Measurements from ENCODE around the gene FOXD4L1.
"Not testable (repeated sequence)": the region's sequence is repeated elsewhere in the genome, so short reads cannot be mapped to it uniquely, and the experiment has no call there.

The FOXD4L1 gene

GRCh38 chr2:113527350-113528045, 29.0 kb downstream of the FOXD4L1 start:
- not testable (repeated sequence) for DNase-seq

DNA sequence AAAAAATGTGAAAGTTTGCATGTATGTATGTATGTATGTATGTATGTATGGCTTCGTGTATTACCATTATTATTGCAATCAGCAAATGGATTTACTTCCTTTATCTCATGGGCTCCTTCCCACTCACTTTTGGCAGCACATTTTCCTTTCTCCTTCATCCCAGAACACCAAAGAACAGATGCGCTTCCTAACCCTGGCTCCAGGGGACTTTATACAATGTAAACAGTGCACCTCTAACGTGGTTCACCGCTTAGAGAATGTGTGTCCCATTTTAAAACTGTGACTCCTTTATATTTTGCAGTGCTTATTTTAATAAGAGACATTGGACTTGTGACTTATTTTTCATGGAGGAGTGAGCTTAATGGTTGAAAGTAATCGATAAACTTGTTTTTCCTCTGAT, 29.7 kb downstream of the FOXD4L1 start:
- not testable (repeated sequence) for DNase-seq

GRCh38 chr2:113528904-113529303, 30.4 kb downstream of the FOXD4L1 start:
- not testable (repeated sequence) for DNase-seq

DNA sequence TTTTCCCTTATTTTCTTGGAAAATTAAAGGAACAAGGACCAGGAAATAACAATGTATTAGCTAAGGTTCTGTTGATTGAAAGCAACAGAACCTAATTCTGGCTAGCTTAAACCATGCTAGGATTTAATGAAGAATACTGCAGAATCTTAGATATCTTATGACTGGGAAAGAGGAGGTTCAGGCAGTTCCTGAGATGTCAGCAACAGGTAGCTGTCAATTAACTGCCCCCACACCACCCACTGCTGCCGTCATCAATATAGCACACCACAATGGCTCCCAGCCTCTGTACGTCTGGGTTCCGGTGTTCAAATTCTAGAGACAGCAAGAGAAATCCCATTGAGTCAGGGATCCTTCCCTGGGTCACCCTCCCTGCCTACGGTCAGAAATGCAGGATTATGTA, 34.5 kb downstream of the FOXD4L1 start:
- DNase-seq: not testable (repeated sequence)

DNA sequence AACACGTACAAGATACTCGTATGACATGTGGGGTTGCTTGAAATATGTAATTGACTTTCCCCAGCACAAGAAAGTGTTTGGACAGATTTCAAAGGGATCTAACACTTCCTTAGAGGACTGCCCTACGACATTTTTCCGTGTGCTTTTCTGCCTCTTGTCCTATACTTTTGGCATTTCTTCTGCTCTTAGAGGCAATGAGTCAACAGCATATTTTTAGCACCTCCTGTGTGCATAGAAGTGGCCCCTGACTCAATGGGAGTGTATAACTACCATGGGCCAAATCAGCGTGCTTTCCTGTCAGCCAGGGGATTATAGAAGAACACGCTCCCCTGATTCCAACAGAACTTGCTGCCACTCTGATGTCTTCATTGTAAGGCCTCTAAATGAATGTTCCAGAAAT, 38.1 kb downstream of the FOXD4L1 start:
- not testable (repeated sequence) for DNase-seq

DNA sequence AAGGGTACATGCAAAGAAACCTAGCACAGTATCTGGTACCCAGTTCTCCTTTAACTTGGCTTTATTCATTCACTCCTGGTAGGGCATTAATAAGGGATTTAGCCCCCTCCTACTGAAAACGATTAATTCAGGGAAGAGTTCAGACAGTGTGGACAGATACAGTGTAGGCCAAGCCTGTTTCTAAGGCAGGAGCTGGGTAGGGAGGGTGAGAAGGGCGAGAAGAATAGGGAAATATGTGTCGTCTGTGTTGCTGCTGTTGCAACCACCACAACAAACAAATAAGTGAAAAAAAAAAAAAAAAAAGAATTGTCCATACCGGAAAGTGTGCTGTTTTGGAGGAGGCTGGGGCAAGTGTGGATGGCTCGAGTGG, 42.4 kb downstream of the FOXD4L1 start:
- DNase-seq: not testable (repeated sequence)

GRCh38 chr2:113541204-113541975, 42.9 kb downstream of the FOXD4L1 start:
- not testable (repeated sequence) for DNase-seq

DNA sequence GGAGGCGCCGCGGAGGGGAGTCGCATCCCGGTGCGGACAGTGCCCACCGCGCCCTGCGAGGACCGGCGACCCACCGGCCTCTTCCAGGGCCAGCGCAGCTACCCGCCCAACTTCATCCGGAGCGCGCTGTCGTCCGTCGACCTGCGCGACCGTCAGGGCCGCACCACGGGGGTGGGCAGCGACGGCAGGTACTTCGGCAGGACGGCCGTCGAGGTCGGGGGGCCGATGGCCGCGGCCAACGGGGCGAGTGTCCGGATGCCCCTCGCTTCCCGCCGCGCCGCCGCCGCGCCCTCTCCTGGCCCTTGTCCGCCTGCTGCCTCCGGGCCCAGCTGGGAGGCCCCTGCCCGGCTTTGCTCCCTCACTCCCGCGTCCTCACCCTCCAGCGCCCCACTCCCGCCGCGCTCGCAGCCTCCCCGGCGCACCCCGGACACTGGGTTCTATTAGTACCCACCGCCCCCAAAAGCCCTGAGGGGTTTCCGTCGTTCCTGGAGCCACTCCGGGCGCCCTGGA, 43.6 kb downstream of the FOXD4L1 start:
- DNase-seq: not testable (repeated sequence)

DNA sequence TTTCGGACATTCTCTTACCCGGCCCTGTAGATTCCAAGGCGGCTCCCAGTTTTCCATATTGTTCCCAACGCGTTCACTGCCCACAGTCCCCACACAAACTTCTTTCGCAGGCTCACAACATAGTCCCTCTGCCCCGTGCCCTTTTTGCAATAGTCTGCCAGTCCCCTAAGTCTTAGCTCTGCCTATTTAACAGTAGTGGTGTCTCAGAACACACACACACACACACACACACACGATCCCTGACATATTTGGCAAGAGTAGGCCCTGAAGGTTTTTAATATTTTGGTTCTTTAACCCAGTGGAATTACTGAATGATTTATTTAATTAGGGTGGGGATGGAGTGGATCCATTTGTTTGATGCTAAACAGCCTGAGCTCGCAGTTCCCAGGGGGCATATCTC, 44.1 kb downstream of the FOXD4L1 start:
- DNase-seq: not testable (repeated sequence)
